Neural progenitor cell (in vitro differentiated cells): ENCODE measurements around the gene HUWE1. TPM values are rescaled to one million over a fixed set of nuclear protein-coding genes. Genes with fewer than 3 reads are reported as not detected.

Experiments used
- DNase-seq: peaks from one replicate; pipeline ENCODE4 v3.0.0-alpha.2; 2016; ENCODE audit warnings: low spot score
- H2AFZ ChIP-seq: fragments of 200-600 bp; sonication (generic); replicated peaks from 2 replicates; pipeline ENCODE4 v1.6.1; 2016; ENCODE audit warnings: antibody characterized with exemption
- H3F3A ChIP-seq: fragments of 200-600 bp; sonication (generic); 2 replicates; pipeline ENCODE4 v1.6.1; 2016; ENCODE audit warnings: antibody characterized with exemption, low read depth
- H3K27ac ChIP-seq: fragments of 200-600 bp; sonication (generic); 2 replicates; pipeline ENCODE4 v1.5.1; 2016; ENCODE audit warnings: mild to moderate bottlenecking
- H3K27me3 ChIP-seq: fragments of 200-600 bp; sonication (generic); 2 replicates; pipeline ENCODE4 v1.6.1; 2016; ENCODE audit warnings: mild to moderate bottlenecking, moderate library complexity
- H3K36me3 ChIP-seq: fragments of 200-600 bp; sonication (generic); 2 replicates; pipeline ENCODE4 v1.5.1; 2016
- H3K4me1 ChIP-seq: fragments of 200-600 bp; sonication (generic); 2 replicates; pipeline ENCODE4 v1.6.1; 2016; ENCODE audit warnings: mixed run types
- H3K4me2 ChIP-seq: fragments of 200-600 bp; sonication (generic); 2 replicates; pipeline ENCODE4 v1.6.1; 2016
- H3K4me3 ChIP-seq: fragments of 200-600 bp; sonication (generic); 2 replicates; pipeline ENCODE4 v1.5.1; 2016
- H3K79me2 ChIP-seq: fragments of 200-600 bp; sonication (generic); 2 replicates; pipeline ENCODE4 v1.6.1; 2016; ENCODE audit warnings: low read depth
- H3K9ac ChIP-seq: fragments of 200-600 bp; sonication (generic); 2 replicates; pipeline ENCODE4 v1.6.1; 2016
- H3K9me3 ChIP-seq: fragments of 200-600 bp; sonication (generic); 2 replicates; pipeline ENCODE4 v1.5.1; 2016; ENCODE audit warnings: low read depth
- H4K20me1 ChIP-seq: fragments of 200-600 bp; sonication (generic); 2 replicates; pipeline ENCODE4 v1.6.1; 2016; ENCODE audit warnings: low read depth
- H3K27ac Mint-ChIP-seq: 3 replicates; pipeline ENCODE4 v1.8.0; 2021; ENCODE audit warnings: mixed read lengths
- H3K27me3 Mint-ChIP-seq: 2 replicates; pipeline ENCODE4 v1.8.0; 2022; ENCODE audit warnings: low read depth, mild to moderate bottlenecking, inconsistent platforms, moderate library complexity, mixed read lengths; ENCODE audit not compliant: insufficient read depth
- H3K36me3 Mint-ChIP-seq: 3 replicates; pipeline ENCODE4 v1.8.0; 2021; ENCODE audit warnings: mixed read lengths
- H3K4me1 Mint-ChIP-seq: 3 replicates; pipeline ENCODE4 v1.8.0; 2021; ENCODE audit warnings: mixed read lengths
- H3K4me3 Mint-ChIP-seq: 3 replicates; pipeline ENCODE4 v1.8.0; 2021; ENCODE audit warnings: mild to moderate bottlenecking, moderate library complexity, mixed read lengths
- H3K9me3 Mint-ChIP-seq: 3 replicates; pipeline ENCODE4 v1.8.0; 2020; ENCODE audit warnings: mixed read lengths
- EZH2 ChIP-seq: fragments of 200-600 bp; sonication (generic); IDR thresholded peaks from 2 replicates; pipeline ENCODE4 v1.6.1; 2017; ENCODE audit warnings: antibody characterized with exemption, mild to moderate bottlenecking, moderate library complexity
- EZH2phosphoT487 ChIP-seq: fragments of 200-600 bp; sonication (generic); IDR thresholded peaks from 2 replicates; pipeline ENCODE4 v1.6.1; 2017; ENCODE audit warnings: antibody characterized with exemption
- total RNA-seq: library from RNA; depleted of rRNA; stranded (reverse); fragments of >200 nt; gene quantifications from 2 replicates; pipeline ENCODE4 v1.2.3, GENCODE V29; 2015; ENCODE audit warnings: low replicate concordance
- TF ChIP-seq, protein P1 (sequence below): fragments of 200-600 bp; sonication (generic); IDR thresholded peaks from 2 replicates; pipeline ENCODE4 v1.5.1; 2017; ENCODE audit warnings: antibody characterized with exemption, mild to moderate bottlenecking

The HUWE1 gene
- total RNA-seq, 1 donor from 2014 or later, result 149 TPM

DNA sequence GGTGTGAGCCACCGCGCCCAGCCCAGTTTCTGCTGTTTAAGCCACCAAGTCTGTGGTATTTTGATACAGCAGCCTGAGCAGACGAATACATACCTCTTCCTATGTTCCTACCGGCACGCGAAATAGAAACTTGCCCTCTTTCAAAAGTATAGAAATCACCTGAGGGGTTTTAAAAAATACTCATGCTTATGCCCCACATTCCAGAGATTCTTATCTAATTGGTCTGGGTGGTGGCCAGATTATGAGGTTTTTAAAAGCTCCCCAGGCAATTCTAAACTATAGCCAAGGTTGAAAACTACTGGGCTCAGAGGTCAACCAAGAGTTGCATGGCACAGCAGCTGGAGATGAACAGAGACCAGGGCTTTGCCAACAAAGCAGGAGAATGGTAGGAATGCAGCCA is 24.9 kb upstream of the HUWE1 start:
- Histone ChIP-seq H3K9ac (no peak overlapping the region), H3K4me2 (no peak overlapping the region), H3K9me3 (no peaks in the 10 kb centered on the region), H4K20me1 (no peaks in the 10 kb centered on the region), H3K36me3 (no peaks in the 10 kb centered on the region), H3K27ac (no peak overlapping the region), H3K79me2 (no peaks in the 10 kb centered on the region), H3K27me3 (no peaks in the 10 kb centered on the region), H3K4me1 (no peaks in the 10 kb centered on the region), H3F3A (no peaks in the 10 kb centered on the region), H2AFZ (no peak overlapping the region), H3K4me3 (no peak overlapping the region)
- no peak for DNase-seq
- H3K4me1 Mint-ChIP-seq, result peaks cover 4% of the 10 kb centered on the region
- H3K36me3 Mint-ChIP-seq, result no peaks in the 10 kb centered on the region
- no peak overlapping the region for H3K4me3 Mint-ChIP-seq
- no peaks in the 10 kb centered on the region for H3K27me3 Mint-ChIP-seq
- H3K9me3 Mint-ChIP-seq, result peaks cover 16% of the 10 kb centered on the region
- H3K27ac Mint-ChIP-seq, result no peak overlapping the region
- TF ChIP-seq, protein P1, sequence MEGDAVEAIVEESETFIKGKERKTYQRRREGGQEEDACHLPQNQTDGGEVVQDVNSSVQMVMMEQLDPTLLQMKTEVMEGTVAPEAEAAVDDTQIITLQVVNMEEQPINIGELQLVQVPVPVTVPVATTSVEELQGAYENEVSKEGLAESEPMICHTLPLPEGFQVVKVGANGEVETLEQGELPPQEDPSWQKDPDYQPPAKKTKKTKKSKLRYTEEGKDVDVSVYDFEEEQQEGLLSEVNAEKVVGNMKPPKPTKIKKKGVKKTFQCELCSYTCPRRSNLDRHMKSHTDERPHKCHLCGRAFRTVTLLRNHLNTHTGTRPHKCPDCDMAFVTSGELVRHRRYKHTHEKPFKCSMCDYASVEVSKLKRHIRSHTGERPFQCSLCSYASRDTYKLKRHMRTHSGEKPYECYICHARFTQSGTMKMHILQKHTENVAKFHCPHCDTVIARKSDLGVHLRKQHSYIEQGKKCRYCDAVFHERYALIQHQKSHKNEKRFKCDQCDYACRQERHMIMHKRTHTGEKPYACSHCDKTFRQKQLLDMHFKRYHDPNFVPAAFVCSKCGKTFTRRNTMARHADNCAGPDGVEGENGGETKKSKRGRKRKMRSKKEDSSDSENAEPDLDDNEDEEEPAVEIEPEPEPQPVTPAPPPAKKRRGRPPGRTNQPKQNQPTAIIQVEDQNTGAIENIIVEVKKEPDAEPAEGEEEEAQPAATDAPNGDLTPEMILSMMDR, result no peak
- no peak for TF ChIP-seq EZH2
- no peak for TF ChIP-seq EZH2phosphoT487

DNA sequence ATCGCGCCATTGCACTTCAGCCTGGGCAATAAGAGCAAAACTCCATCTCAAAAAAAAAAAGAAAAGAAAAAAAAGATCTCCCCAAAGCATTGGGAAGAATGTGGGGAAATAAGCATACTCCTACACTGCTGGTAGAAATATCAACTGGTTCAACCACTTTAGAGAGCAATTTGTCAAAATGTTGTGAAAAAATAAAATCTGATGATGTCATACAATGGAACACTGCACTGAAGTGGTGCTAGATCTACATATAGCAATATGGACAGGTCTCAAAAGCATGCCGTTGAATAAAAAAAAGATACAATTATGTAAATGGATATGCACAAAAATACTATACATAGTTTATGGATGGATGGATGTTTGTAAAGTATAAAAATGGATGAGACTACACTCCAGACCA is 18.3 kb upstream of the HUWE1 start:
- H3K4me3 Mint-ChIP-seq, result no peak overlapping the region

DNA sequence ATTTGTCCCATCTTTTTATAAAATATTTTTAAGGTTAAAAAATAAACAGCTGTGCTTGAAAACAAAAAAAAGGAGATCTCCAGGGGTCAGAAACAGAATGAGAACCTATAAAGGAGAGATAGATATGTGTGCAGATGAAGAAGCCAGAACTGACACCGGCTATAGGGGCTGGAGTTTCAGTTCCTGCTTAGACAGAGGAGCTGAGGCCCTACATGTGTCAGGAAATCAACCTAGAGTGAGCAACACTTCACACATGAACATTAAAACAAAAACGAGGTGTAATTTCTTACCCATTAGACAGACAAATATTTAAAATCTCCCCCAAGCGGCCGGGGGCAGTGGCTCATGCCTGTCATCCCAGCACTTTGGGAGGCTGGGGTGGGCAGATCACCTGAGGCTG is 17.8 kb upstream of the HUWE1 start:
- Histone ChIP-seq H4K20me1 (no peaks in the 10 kb centered on the region), H3F3A (no peaks in the 10 kb centered on the region), H3K9ac (no peak overlapping the region), H3K79me2 (no peaks in the 10 kb centered on the region), H3K4me3 (no peak overlapping the region), H3K4me2 (no peak overlapping the region), H3K27ac (no peak overlapping the region), H3K4me1 (no peaks in the 10 kb centered on the region), H2AFZ (no peak overlapping the region), H3K9me3 (no peaks in the 10 kb centered on the region), H3K27me3 (no peaks in the 10 kb centered on the region), H3K36me3 (no peaks in the 10 kb centered on the region)
- Mint-ChIP-seq H3K9me3 (peaks cover 6% of the 10 kb centered on the region), H3K27me3 (peaks cover 2% of the 10 kb centered on the region), H3K4me1 (no peaks in the 10 kb centered on the region), H3K27ac (no peak overlapping the region), H3K4me3 (no peak overlapping the region), H3K36me3 (no peaks in the 10 kb centered on the region)
- no peak for DNase-seq
- TF ChIP-seq EZH2phosphoT487 (no peak), EZH2 (no peak)
- TF ChIP-seq, protein P1, result no peak

More for the DNA sequence above, 18.3 kb upstream of the HUWE1 start:
- H3K79me2 ChIP-seq, result no peaks in the 10 kb centered on the region
- H3K9ac ChIP-seq, result no peak overlapping the region
- Mint-ChIP-seq H3K36me3 (no peaks in the 10 kb centered on the region), H3K27me3 (peaks cover 2% of the 10 kb centered on the region), H3K4me1 (no peaks in the 10 kb centered on the region), H3K9me3 (peaks cover 6% of the 10 kb centered on the region), H3K27ac (no peak overlapping the region)
- H3K27me3 ChIP-seq, result no peaks in the 10 kb centered on the region
- no peak overlapping the region for H3K27ac ChIP-seq
- no peaks in the 10 kb centered on the region for H3K36me3 ChIP-seq
- no peaks in the 10 kb centered on the region for H3K4me1 ChIP-seq
- H3K4me2 ChIP-seq, result no peak overlapping the region
- H3K4me3 ChIP-seq, result no peak overlapping the region
- no peaks in the 10 kb centered on the region for H4K20me1 ChIP-seq
- no peaks in the 10 kb centered on the region for H3F3A ChIP-seq
- DNase-seq, result no peak
- no peaks in the 10 kb centered on the region for H3K9me3 ChIP-seq
- TF ChIP-seq EZH2phosphoT487, result no peak
- TF ChIP-seq, protein P1, result no peak
- TF ChIP-seq EZH2, result no peak
- H2AFZ ChIP-seq, result no peak overlapping the region
